HG03064 (cell line): ENCODE measurements around the gene ZBTB25.

ENCODE experiments used
- ATAC-seq: cut with Tn5 transposase; IDR thresholded peaks from one replicate; pipeline ENCODE4 v1.9.1; 2021; ENCODE audit warnings: low read depth; ENCODE audit not compliant: unreplicated experiment

The ZBTB25 gene

GRCh38 chr14:64488590-64489099 is 15.0 kb downstream of the ZBTB25 start:
- no peak for ATAC-seq

GRCh38 chr14:64478634-64479250 is 24.9 kb downstream of the ZBTB25 start:
- no peak for ATAC-seq

GRCh38 chr14:64476438-64476837 is 27.2 kb downstream of the ZBTB25 start:
- no peak for ATAC-seq

- no peak for ATAC-seq
These were observed 27.9 kb downstream of the ZBTB25 start for GRCh38 chr14:64475585-64476273.

DNA sequence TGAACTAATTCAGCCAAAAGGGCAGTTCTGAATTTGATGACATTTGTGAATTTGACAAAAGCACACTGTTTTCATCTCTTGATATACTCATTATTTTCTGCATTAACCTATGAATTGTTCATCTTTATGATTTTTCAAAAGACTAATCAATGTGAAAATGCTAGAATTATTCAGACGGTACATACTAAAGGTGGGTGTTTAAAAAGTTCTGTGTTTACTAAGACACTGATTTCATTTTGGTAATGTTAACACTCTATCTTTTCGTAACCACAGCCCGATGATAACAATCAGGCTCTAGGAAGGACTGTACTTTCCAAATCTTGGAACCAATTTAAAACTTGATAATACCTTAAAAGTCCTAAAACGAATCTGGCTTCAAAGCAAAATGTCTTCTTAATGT is 28.9 kb downstream of the ZBTB25 start:
- ATAC-seq = no peak

DNA sequence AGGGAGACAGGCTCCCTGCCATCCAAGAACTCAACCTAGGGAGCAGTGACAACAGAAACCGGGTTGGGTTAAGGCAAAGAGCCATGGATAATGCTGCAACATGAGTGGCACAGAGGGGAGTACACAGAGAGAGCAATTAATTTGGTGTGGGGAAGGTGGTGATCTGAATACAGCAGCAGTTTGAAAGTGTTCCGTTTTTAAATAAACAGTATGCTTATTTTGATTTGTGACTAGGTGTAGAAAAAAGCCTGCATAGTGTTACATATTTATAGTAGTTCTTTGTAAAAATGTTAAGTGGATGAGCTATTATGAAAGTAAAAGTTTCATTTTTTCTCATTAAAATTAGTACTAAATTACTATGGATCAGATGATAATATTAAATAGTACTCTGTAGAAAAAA is 29.6 kb downstream of the ZBTB25 start:
- no peak for ATAC-seq

DNA sequence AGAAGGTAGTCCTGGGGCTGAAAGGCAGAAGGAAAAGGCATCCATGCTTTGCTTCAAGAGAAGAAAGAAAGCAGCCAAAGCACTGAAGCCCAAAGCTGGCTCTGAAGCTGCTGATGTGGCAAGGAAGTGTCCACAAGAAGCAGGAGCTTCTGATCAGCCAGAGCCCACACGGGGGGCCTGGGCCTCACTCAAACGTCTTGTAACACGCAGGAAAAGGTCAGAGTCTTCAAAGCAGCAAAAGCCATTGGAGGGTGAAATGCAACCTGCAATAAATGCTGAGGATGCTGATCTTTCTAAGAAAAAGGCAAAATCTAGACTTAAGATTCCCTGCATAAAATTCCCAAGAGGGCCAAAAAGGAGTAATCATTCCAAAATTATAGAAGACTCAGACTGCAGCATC is 35.2 kb downstream of the ZBTB25 start:
- ATAC-seq = no peak

DNA sequence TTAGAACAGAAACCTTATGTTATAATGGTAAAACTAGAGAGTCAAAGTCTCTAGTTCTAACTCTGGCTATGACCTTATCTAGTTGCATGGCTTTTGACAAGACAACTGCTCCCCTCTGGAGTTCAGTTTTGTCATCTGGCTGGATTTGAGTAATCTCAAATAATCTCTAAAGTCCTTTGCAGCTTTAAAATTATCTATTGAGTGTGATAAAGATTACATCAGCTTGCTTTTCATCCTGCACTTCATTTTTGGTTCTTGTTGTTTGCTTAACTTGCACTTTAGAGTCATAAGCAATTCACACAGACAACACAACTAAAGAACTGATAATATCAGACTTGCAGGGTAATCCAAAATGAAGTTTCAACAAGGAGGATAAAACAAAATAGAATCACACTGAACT is 36.1 kb downstream of the ZBTB25 start:
- ATAC-seq = no peak

GRCh38 chr14:64467101-64467500 is 36.5 kb downstream of the ZBTB25 start:
- ATAC-seq = no peak

DNA sequence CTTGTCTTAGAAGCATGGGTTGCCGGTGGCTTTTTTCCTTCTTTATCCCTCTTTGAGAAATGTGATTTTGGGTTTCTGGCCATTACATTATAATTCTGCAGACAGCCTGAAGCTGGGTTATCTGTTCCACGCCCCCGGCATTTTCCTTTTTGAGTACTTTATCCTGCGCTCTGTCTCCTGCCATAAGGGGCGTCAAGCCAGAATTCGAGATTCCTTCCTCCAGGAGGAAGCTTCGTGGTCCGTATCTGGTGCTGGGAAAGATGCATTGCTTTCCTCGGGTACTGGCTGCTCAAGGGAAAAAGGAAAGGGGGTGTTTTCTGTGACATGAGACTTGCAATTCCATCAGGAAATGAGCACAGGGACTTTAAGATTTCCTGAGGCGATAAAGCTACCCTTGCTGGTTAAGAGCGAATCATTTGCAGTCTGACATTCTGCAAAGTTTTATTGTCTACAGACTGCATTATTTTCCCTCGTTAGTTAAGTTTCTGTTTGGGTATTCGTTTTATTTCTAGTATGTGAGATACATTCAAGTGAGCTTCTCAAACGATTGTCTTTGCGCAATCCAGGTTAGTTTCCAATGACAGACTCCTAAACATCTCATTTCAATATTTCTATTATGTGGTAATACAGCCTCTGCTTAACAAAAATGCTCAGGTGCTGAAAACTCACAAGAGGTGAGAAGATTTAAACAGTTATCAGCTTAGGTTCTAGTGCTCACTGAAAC is 37.6 kb downstream of the ZBTB25 start:
- ATAC-seq = no peak

DNA sequence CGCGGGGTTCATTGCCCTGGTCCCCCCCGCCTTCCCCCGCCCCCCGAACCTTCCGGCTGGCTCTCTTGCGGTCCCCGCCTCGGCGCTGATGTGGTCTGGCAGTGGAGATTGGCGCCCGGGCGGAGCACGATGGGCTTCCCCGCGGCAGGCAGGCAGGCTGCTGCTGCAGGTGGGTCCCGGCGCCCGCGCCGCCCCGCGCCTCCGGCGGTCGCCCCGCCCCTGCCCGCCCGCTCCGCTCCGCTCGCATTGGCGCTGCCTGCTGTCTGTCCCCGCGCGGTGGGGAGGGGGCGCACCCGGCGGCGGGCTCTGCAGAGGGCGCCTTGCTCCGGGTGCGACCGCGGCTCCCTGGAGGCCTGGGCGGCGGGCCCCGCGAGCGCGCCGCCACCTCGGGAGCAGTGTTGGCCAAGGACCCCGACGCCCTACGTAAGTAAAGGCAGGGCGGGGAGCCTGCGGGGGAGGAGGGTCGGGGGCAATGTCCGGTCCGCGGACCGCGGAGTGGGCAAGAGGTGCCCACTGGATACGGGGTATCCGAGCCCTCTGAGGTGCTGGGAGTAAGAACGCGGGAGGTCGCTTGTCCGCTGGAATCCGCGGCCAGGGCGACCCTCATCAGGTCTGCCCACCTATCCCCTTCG is 38.3 kb downstream of the ZBTB25 start, which contains the start of gene AKAP5:
Gene AKAP5, plus strand, starts transcription at position 309 of the 632 bp plus-strand sequence. CDS start 2,896 bp downstream, outside the sequence.
- ATAC-seq = peak; percentile 56

GRCh38 chr14:64464651-64465050 is 39.0 kb downstream of the ZBTB25 start:
- ATAC-seq = no peak

DNA sequence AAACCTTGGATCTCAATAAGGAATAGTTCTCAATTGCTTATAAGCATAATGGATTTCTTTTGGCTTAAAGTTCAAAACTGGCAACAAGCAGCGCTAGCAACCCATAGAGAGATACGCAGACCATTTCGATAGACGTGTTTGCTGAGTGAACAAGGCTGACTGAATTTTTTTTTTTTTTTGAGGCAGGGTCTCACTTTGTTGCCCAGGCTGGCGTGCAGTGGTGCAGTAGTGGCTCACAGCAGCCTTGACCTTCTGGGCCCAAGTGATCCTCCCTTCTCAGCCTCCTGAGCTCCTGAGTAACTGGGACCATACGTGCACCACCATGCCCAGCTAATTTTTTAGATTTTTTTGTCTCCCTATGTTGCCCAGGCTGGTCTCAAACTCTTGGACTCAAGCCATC is 39.8 kb downstream of the ZBTB25 start:
- ATAC-seq = no peak

GRCh38 chr14:64463195-64463594 is 40.4 kb downstream of the ZBTB25 start:
- ATAC-seq = no peak

GRCh38 chr14:64461221-64461620 is 42.4 kb downstream of the ZBTB25 start:
- no peak for ATAC-seq

GRCh38 chr14:64459405-64460136 is 44.1 kb downstream of the ZBTB25 start:
- no peak for ATAC-seq

DNA sequence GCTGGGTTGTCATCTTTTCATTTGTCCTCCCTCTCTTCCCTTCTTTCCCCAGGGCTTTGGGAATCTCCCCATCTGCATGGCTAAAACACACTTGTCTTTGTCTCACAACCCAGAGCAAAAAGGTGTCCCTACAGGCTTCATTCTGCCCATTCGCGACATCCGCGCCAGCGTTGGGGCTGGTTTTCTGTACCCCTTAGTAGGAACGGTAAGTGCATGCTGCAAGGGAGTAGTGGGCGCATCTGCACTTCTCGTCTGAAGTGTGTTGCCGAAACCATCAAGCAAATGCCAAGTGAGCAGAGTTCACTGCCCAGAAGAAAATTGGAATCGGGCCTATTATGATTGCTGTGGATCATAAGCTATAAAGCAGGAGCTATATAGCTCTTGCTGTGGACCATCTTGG is 49.0 kb downstream of the ZBTB25 start:
- ATAC-seq = no peak

DNA sequence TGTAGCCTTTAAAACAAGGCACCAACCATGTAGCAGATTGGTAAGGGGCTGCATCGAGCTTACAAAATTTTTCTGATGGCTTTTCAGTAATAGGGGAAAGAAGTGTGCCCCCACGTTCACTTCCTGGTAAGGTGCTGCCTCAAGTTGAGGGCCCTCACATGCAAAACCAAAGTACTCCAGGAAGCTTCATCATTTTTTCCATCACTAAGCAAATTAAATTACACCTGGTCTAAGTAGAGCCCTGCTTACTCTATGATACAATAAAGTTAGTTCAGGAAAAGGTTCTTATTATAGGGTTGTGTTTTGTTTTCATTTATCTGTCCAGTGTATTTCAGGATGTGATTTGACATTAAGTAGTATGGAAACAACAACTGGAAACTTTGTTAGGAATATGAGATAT is 53.4 kb downstream of the ZBTB25 start:
- ATAC-seq = no peak

GRCh38 chr14:64447876-64448670 is 55.6 kb downstream of the ZBTB25 start:
- no peak for ATAC-seq
